ENCODE measurements around the gene POFUT1. TPM values are rescaled to one million over a fixed set of nuclear protein-coding genes. Genes with fewer than 3 reads are reported as not detected.
"Not testable (repeated sequence)": the region's sequence is repeated elsewhere in the genome, so short reads cannot be mapped to it uniquely, and the experiment has no call there.

The POFUT1 gene
- total RNA-seq, 1 donor from 2014 or later = 46.3 TPM

- Mint-ChIP-seq H3K4me1 (peaks cover under 1% of the 10 kb centered on the region), H3K27ac (no peak overlapping the region), H3K27me3 (ENCODE audit: low read depth) (peaks cover 7% of the 10 kb centered on the region), H3K9me3 (peaks cover 3% of the 10 kb centered on the region), H3K4me3 (no peak overlapping the region), H3K36me3 (no peaks in the 10 kb centered on the region)
- DNase-seq (ENCODE audit: low spot score in 2 of 2, unreplicated experiment in 2 of 2) = no peak
- no peak for TF ChIP-seq CTCF (IDR thresholded peaks at IDR 0.05; ENCODE audit: unreplicated experiment)
Observed at GRCh38 chr20:32251470-32251869, 43.8 kb downstream of the POFUT1 start.

GRCh38 chr20:32252189-32252588 is 44.5 kb downstream of the POFUT1 start:
- DNase-seq (ENCODE audit: low spot score in 2 of 2, unreplicated experiment in 2 of 2) = no peak
- TF ChIP-seq CTCF (IDR thresholded peaks at IDR 0.05; ENCODE audit: unreplicated experiment) = no peak
- peaks cover 3% of the 10 kb centered on the region for H3K4me1 Mint-ChIP-seq
- no peak overlapping the region for H3K4me3 Mint-ChIP-seq
- H3K27me3 Mint-ChIP-seq (ENCODE audit: low read depth) = peaks cover 7% of the 10 kb centered on the region
- no peak overlapping the region for H3K27ac Mint-ChIP-seq
- H3K36me3 Mint-ChIP-seq = no peaks in the 10 kb centered on the region
- H3K9me3 Mint-ChIP-seq = peaks cover 3% of the 10 kb centered on the region

GRCh38 chr20:32260973-32261372 is 53.3 kb downstream of the POFUT1 start:
- H3K4me3 Mint-ChIP-seq; H3K9me3 Mint-ChIP-seq; DNase-seq (ENCODE audit: low spot score in 2 of 2, unreplicated experiment in 2 of 2); H3K27ac Mint-ChIP-seq; H3K36me3 Mint-ChIP-seq; H3K4me1 Mint-ChIP-seq: not testable (repeated sequence)
- H3K27me3 Mint-ChIP-seq (ENCODE audit: low read depth) = peaks cover 18% of the 10 kb centered on the region

GRCh38 chr20:32261644-32262043 is 54.0 kb downstream of the POFUT1 start:
- Mint-ChIP-seq H3K4me1 (peaks cover under 1% of the 10 kb centered on the region), H3K36me3 (no peaks in the 10 kb centered on the region), H3K9me3 (no peaks in the 10 kb centered on the region), H3K27me3 (ENCODE audit: low read depth) (peaks cover 19% of the 10 kb centered on the region), H3K4me3 (no peak overlapping the region), H3K27ac (no peak overlapping the region)
- no peak for TF ChIP-seq CTCF (IDR thresholded peaks at IDR 0.05; ENCODE audit: unreplicated experiment)
- no peak for DNase-seq (ENCODE audit: low spot score in 2 of 2, unreplicated experiment in 2 of 2)

- Mint-ChIP-seq H3K9me3 (no peaks in the 10 kb centered on the region), H3K27ac (no peak overlapping the region), H3K36me3 (no peaks in the 10 kb centered on the region), H3K27me3 (ENCODE audit: low read depth) (peaks cover 34% of the 10 kb centered on the region), H3K4me3 (no peak overlapping the region), H3K4me1 (no peaks in the 10 kb centered on the region)
- no peak for DNase-seq (ENCODE audit: low spot score in 2 of 2, unreplicated experiment in 2 of 2)
- no peak for TF ChIP-seq CTCF (IDR thresholded peaks at IDR 0.05; ENCODE audit: unreplicated experiment)
Observed at GRCh38 chr20:32263398-32263954, 55.8 kb downstream of the POFUT1 start.

GRCh38 chr20:32271620-32272019 is 63.9 kb downstream of the POFUT1 start:
- no peak for DNase-seq (ENCODE audit: low spot score in 2 of 2, unreplicated experiment in 2 of 2)
- TF ChIP-seq CTCF (IDR thresholded peaks at IDR 0.05; ENCODE audit: unreplicated experiment) = no peak
- H3K9me3 Mint-ChIP-seq = peaks cover 3% of the 10 kb centered on the region
- peaks cover 13% of the 10 kb centered on the region for H3K4me1 Mint-ChIP-seq
- peaks cover 43% of the 10 kb centered on the region for H3K27me3 Mint-ChIP-seq (ENCODE audit: low read depth)
- no peaks in the 10 kb centered on the region for H3K36me3 Mint-ChIP-seq
- no peak overlapping the region for H3K4me3 Mint-ChIP-seq
- H3K27ac Mint-ChIP-seq = no peak overlapping the region

All from mesothelial cell of epicardium (in vitro differentiated cells).